HG03135 (cell line): ENCODE results near the gene HIC1.

Source experiments
- ATAC-seq: cut with Tn5 transposase; IDR thresholded peaks from one replicate; pipeline ENCODE4 v1.9.1; 2021; ENCODE audit warnings: mild to moderate bottlenecking, moderate library complexity; ENCODE audit not compliant: unreplicated experiment

HIC1 gene

DNA sequence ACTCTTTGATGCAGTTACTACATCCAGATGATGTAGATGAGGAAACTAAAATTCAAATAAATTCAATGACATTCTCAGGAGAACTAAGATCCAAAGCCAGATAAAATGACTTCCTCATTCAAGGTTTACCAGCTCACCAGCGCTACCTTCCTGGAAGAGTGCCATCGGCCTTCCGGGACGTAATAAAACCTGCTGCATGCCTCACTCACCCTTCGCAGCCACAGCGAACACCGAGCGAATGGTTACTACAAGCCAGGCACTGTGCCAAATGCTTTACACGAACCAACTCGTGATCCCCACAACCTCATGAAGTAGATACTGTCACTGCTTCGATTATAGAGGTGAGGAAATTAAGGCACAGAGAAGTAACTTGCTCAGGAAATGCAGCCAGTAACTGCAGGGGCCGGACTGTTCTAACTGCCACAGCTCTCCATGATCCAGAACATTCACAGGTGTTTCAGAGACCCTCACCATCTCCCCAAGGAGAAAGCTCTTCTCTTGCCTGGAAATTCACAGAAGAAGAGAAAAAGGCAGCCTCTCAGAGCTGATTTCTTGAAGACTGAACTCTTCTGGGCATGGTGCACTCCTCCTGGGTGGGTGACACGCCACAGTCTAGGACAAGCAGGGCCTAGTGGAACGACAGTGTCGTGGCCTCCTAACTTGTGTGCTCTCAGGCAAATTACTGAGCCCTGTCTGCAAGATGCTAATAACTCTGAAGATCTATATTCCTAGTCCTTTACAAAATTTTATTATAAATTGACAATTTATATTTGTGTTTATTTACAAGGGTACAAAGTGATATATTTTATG lies 46.8 kb downstream of the HIC1 start:
- ATAC-seq = no peak

DNA sequence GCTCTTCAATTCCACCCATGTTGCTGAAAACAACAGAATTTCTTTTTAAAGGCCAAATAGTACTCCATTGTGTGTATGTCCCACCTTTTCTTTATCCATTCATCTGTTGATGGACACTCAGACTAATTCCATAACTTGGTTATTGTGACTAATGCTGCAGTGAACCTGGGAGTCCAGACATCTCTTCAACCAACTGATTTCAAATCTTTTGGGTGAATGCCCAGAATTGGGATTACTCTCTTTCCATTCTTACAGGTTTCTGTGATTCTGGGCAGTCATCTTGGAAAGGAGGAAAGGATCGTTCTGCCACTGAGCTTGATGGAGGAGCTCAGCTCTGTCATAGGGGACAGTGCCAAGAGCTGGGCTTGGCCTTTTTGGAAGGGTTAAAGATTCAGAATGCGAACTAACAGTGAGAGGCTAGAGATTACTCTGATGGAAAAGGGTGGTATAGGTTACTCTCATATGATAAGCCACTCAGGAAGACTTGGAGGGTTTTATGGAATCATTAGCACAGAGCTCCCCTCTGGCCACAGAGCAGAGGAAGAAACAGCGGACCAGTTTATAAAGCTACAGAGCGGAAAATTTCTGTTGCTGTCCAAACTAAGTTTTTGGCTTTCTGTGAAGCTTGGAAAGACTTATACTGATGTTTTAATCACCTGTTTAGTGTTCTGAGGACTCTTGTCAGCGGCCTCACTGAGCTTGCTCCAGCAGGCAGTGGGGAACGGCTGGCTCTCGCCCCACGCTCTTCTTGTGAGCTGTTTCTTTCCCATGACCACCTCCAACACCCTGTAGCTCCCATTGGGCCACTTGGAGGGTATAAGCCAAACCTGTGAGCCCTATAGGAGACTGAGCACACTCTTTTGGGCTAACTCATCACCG lies 48.3 kb downstream of the HIC1 start:
- ATAC-seq = no peak

DNA sequence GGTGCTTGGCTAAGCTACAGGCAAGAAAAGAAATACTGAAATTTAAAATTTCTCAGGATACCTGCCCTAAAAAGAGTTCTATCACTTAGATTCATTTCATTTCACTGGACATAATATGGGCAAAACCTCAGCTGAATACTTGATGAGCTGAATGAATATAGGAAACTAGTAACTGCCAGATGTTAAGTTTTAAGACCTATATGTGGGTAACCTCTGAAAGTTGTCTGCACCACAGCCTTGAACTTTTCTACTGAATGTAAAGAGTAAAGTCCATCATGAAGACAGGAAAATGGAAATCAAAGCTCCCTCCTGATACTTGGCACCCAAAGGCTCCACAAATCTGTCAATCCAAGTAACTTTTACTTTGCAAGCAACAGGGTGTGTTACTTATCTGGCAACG lies 50.8 kb downstream of the HIC1 start:
- ATAC-seq = no peak

DNA sequence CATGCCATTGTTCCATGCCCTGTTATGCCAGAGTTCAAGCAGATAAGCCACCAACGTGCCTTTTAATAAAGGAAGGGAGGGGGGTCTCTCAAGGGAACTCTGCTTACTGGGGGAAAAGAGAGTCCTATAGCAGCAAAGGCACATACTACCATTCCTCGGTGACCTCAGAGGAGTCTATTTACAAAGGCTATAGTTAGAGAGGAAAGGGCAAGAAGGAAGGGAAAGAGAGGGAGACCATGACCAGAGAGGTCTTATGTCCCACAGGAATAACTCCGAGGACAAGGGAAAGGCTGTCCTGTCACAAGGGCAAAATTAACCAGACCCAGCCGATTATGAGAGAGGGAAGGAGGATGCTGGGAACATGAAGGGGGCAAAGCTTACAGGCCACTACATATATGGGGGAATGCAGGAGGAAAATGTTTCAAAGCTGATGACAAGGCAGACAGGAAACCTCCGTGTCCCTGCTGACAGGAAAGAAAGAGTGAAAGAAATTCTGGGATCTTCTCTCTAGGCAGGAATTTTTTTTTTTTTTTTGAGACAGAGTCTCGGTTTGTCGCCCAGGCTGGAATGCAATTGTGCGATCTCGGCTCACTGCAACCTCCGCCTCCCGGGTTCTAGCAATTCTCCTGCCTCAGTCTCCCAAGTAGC lies 51.5 kb downstream of the HIC1 start:
- ATAC-seq = no peak

DNA sequence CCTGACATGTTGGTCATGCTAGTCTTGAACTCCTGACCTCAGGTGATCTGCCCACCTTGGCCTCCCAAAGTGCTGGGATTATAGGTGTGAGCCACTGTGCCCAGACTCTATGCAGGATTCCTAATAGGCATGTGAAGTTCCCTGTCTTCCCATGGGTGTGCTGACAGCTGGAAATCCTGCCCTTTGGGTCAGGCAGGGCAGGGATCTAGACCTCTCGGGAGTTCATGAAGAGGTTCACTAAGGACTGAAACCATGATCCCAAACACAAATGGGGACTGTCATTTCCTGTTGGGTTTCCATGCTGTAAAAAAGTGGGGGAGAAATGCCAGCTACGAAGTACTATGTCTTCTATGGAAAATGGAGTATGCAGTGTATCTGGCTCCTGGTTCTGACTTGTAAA lies 52.1 kb downstream of the HIC1 start:
- ATAC-seq = no peak

DNA sequence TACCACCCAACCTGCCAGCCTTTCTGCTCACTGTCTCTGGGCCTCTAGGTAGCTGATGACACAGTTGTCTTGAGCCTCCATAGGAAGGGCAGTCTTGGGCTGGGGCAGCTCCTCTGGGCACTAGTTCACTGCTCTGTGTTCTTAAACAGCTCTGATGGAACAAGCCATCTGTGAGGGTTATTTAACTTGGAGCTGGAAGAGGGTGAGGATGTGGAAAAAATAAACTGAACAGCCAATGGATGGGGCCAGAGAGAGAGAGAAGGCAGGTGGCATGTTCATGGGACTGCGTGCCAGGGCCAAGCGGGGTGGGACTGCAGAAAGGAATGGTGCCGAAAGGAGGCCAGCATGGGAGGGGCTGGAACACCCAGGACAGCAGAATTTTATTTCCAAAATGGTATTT lies 52.6 kb downstream of the HIC1 start:
- ATAC-seq = no peak

DNA sequence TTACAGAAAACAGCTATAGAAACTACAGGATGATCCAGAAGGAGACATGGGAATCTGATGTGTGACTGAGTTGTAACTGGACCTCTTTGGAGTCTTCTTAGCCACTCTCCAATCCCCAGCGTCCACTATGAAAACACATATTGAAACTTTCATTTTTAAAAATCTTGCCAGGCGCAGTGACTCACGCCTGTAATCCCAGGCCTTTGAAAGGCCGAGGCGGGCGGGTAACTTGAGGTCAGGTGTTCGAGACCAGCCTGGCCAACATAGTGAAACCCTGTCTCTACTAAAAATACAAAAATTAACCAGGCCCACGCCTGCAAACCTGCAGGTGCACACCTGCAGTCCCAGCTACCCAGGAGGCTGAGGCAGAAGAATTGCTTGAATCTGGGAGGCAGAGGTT lies 53.3 kb downstream of the HIC1 start:
- ATAC-seq = no peak

DNA sequence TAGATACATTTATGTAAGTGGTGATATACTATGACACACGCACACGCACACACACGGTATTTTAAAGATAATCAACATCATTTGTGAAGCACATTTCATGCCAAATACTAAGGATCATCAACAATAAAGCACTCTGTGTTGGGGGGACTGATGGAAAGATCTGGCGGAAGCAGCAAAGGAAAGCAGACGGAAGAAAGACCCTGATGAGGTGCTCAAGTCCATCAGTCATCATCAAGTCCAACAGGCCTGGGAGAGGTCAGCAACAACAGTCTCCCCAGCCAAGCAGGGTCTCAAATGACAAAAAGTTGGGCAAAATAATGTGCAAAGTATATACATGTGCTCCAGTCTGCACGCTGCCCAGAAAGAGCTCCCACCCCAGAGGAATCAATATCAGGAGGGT lies 55.5 kb downstream of the HIC1 start:
- no peak for ATAC-seq

DNA sequence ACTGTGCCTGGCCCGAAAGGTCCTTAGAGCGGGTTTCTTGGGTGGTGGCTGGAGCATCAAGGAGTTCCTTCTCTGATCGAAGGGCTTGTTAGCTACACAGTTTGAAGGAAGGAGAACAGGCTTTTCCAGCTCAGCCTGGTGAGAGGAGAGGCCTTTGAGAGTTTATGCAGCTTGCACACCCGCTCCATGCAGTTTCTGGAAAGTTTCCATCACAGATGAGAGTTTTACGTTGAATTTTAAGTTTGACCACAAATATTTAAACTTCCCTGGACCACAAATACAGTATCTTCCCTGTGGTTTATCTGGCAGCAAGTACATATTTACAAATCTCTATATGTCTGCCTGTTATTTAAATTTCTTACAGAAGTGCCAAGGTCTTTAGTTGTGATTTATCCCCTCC lies 56.8 kb downstream of the HIC1 start:
- ATAC-seq = no peak
